Astrocyte of the spinal cord (primary cell): ENCODE data around the gene CANT1.

Experiments
- DNase-seq: peaks from one replicate; pipeline ENCODE4 v3.0.0; 2011; ENCODE audit warnings: low read depth, low spot score
- H3K4me3 ChIP-seq: 2 replicates; pipeline ENCODE4 v1.5.1; 2011; ENCODE audit warnings: low read depth, mild to moderate bottlenecking, low read length, moderate library complexity
- in situ Hi-C: cut with HindIII; loops from 2 replicates; pipeline ENCODE4 v1.10.0; 2017; ENCODE audit warnings: low sequenced_read_pairs
- TF ChIP-seq, protein P1 (sequence below): IDR thresholded peaks from 2 replicates; pipeline ENCODE4 v1.5.1; 2012; ENCODE audit warnings: low read depth, mild to moderate bottlenecking, low read length, inconsistent platforms

CANT1 gene

DNA sequence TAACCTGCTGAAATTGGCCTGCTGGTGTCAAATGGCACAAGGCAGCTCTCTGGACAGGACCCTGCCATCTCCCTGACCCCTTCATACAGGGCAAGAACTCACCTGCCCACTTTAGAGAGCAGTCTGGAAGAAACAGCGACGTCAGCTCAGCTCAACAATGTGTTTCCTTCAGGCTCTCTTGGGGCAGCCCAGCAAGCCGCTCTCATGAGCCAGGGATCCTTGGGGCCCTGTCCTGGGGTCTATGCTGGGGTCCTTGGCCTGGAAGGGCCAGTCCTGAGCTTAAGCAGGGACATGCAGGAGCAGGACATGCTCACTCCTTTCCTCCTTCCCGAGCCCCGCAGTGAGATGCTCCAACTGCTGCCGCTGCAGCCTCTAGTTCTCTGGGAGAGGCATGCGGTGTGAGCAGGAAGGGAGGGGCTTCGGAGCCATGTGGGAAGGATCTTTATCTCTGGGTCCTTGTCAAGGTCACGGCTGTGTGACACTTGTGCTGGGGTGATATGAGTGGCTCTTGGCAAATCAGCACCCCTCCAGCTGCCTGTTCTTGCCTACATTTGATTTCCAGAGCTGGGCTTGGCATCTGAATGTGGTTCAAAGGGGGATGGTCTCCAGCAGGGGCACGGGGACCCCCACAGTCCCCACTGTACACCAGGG lies 17.8 kb upstream of the CANT1 start:
- TF ChIP-seq, protein P1, sequence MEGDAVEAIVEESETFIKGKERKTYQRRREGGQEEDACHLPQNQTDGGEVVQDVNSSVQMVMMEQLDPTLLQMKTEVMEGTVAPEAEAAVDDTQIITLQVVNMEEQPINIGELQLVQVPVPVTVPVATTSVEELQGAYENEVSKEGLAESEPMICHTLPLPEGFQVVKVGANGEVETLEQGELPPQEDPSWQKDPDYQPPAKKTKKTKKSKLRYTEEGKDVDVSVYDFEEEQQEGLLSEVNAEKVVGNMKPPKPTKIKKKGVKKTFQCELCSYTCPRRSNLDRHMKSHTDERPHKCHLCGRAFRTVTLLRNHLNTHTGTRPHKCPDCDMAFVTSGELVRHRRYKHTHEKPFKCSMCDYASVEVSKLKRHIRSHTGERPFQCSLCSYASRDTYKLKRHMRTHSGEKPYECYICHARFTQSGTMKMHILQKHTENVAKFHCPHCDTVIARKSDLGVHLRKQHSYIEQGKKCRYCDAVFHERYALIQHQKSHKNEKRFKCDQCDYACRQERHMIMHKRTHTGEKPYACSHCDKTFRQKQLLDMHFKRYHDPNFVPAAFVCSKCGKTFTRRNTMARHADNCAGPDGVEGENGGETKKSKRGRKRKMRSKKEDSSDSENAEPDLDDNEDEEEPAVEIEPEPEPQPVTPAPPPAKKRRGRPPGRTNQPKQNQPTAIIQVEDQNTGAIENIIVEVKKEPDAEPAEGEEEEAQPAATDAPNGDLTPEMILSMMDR = no peak
- H3K4me3 ChIP-seq = no peak overlapping the region
- in situ Hi-C loops = no loop called here
- no peak for DNase-seq

DNA sequence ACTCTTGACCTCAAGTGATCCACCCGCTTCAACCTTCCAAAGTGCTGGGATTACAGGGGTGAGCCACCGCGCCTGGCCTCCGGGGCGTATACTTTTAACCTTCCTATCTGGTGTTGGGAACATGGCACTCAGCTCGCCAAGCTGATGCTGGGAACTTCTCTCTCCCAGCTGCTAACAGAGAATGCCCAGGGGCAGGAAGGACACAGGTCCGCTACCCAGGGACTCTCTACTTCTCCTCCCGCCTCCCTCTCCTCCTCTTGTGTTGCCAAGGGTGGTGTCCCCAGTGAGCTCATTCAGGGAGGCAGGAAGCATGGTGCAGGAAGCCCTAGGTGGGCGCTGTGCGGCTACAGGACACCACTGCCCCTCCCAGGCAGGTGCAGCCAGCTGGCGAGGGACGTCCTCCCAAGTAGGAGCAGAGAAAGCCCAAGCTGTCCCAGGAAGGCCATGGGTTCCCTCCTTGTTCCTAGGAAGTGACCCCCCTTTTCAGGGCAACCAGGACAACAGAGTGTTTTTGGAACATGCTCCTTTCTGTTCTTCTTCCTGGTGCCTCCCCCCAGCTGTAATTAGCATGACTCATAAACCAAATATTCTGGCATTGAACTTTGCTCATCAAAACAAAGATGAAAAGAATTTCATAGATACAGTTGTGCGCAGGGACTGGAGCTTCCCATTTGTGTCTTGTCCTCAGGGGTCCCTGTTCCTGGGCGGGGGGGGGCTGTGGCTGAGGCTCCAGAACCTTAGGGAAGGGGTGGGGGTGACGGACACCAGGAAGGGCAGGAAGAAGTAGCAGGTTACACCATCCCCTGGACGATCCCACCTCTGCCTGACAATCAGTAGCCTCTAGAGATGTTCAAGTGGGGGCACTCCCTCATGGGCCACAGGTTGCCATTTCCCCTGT lies 17.1 kb upstream of the CANT1 start:
- DNase-seq = peak; percentile 65
- TF ChIP-seq, protein P1 = no peak
- H3K4me3 ChIP-seq = no peak overlapping the region
- in situ Hi-C loops = no loop called here

DNA sequence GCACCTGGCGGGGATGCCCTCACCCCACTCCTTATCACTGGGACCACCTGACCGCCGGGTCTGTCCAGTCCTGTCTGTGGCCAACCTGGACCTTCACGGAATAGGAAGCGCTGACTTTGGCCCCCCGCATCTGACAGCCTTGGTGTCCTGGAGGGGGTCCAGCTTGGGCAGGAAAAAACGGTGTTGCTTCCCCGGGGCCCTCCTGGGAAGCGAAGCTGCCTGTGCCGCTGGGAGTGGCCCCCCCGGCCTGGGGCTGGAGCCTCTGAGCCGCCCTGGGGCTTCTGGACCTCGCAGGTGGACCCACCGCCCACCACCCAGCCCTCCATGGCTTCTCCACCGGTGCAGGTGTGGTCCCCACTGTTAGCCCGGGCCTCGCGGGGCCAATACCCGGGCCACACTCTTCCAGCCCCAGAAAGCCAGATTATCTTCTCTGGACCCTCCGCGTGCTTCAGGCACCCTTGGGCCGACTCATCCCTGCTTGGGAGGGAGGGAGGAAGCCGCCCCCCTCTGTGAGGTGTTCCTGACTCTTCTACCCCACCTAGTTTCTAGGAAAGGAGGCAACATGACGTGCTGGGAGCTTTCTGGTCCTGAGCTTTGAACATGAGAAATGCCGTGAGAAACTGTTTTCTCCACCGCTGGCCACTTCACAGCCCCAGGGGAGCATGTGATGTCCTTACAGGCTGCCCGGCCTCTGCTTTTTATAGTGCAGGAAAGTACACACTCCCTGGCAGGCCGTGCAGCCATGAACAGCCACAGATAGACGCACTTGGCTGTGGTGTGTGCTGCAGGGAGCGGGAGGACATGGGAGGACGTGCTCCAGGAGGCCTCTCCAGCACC lies 15.6 kb upstream of the CANT1 start:
- TF ChIP-seq, protein P1 = no peak
- peak overlapping the region; percentile 52 for H3K4me3 ChIP-seq
- in situ Hi-C loops = no loop called here
- DNase-seq = no peak

DNA sequence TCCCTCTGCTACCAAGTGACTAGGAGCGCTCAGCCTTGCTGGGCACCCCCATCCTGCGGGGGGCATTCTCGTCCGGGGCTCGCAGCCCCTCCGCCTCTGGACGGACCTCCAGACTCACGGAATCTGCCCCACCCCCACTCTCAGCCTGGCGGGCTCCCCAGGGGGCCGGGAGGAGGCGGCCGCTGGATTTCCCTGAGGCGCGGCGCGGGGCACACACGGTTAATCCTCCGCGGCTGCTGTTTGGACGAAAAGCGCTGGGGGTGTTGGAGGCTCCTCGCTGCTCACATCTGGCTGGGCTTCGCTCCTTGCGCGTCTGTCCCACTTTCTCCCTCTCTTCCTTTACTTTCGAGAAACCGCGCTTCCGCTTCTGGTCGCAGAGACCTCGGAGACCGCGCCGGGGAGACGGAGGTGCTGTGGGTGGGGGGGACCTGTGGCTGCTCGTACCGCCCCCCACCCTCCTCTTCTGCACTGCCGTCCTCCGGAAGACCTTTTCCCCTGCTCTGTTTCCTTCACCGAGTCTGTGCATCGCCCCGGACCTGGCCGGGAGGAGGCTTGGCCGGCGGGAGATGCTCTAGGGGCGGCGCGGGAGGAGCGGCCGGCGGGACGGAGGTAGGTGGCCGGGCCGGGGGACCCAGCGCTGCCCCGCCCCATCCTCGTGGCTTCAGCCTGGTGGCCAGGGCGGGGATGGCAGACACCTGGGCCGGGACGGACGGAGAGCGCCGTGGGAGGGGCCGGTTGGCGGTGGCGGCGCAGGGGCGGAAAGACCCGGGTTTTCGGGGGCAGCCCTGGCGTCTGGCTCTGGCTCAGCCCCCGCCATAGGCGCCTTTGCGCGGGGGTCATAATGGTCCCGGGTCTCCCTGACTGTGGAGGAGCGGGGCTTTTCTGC lies 14.6 kb upstream of the CANT1 start, which contains the start of gene C1QTNF1:
Gene C1QTNF1, plus strand, starts transcription at position 284 of the 886 bp plus-strand sequence. CDS start 19,800 bp downstream, outside the sequence.
- TF ChIP-seq, protein P1 = no peak
- in situ Hi-C loops = no loop called here
- DNase-seq = no peak
- peak within 1 kb of the TSS; percentile 52 for H3K4me3 ChIP-seq

DNA sequence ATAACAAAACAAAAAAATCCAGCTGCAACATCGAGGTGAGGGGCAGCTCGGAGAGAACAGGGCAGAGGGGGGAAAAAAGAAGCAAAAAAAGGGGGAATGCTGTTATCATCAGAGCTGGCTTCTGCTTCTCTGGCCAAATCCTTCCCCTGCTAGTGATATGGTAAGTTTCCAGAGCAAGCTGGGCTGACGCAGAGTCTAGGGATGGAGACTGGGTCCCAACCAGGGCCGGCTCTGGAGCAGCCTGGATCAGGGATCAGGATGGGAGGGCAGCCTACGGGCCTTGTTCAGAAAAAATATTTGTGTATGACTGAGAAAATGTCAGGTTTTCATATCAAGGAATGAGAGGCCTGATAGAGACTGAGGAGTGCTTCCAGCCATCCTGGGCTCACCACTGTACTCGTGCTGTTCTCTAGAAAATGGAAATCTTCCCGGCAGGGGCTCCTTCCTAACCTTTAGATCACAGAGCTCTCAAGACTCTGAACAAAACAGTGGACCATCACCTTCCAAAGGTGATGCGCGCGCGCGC lies 13.7 kb upstream of the CANT1 start:
- in situ Hi-C loops = no loop called here
- TF ChIP-seq, protein P1 = no peak
- H3K4me3 ChIP-seq = no peak overlapping the region
- DNase-seq = no peak
